Activated effector memory CD4-positive, alpha-beta T cell treated with anti-CD3 and anti-CD28 coated beads, Interleukin-2, amount 50 U/mL, for 16 hours (primary cell): Measurements from ENCODE around the gene PLK2.

Source experiments
- DNase-seq: peaks from one replicate; pipeline ENCODE4 v3.0.0-alpha.2; 2020

Gene PLK2

DNA sequence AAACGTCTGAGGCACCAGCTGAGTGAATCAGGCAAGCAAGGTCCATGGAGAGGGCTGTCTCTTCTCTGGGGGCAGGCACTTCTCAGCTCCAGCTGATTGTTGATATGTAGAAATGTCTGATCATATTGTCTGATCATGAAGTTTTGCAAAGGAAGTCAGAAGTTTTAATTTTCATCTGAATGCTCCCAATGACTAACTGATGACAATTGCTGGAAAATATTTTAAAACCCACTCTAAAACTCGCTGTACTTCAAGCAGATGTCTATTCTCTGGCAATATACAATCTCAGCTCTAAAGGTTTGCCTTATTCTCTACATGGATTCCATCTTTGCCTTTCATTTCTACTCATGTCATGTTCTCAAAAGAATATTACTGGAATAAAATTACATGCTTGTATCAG lies 12.7 kb downstream of the PLK2 start:
- DNase-seq: no peak

DNA sequence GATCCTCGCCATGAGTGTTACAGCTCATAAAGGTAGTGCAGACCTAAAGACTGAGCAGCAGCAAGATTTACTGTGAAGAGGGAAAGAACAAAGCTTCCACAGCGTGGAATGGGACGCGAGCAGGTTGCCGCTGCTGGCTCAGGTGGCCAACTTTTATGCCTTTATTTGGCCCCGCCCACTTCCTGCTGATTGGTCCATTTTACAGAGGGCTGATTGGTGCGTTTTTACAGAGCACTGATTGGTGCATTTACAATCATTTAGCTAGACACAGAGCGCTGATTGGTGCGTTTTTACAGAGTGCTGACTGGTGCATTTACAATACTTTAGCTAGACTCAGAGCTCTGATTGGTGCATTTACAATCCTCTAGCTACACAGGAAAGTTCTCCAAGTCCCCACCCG lies 13.9 kb downstream of the PLK2 start:
- no peak for DNase-seq

DNA sequence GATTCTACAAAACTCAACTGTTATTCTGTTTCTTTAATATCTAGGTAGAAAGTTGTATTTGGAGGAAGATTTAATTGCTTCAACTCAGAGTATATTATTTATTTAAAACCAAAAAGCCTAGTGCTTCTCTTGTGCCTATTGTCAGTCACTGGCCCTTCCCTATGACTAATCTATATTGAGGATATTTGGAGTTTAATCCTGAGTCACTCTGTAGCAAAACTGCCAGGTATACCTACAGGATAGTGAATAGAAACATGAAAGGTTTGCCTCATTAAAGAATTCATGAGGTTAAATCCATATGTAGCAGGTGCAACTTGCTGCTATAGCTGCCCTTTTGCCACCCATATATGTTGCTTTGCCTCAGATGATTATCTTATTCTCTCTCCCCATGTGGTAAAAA lies 15.1 kb downstream of the PLK2 start:
- no peak for DNase-seq

DNA sequence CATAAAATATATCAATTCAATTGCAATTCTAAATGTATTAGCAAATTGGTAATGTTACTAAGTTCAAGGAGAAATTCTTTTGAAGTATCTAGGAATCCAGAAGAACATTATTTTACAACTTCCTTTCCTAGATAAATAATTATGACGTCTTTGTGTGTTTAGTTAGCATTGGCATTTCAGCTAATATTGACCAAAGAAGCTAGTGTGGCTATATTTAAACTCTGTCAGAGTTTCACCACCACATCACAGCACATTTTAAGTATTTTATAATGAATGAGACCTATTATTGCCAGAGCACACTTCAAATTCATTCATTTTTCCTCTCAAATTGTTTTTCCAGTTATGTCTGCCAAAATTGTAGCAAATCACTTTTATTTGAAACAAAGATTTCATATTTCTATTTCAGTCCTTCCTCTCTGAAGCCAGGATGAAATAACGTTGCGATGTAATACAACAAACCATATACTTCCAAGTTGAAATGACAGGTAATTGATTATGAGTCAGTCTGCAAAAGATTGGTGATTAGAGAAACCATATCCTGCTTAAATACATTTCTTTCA lies 18.9 kb downstream of the PLK2 start:
- no peak for DNase-seq

DNA sequence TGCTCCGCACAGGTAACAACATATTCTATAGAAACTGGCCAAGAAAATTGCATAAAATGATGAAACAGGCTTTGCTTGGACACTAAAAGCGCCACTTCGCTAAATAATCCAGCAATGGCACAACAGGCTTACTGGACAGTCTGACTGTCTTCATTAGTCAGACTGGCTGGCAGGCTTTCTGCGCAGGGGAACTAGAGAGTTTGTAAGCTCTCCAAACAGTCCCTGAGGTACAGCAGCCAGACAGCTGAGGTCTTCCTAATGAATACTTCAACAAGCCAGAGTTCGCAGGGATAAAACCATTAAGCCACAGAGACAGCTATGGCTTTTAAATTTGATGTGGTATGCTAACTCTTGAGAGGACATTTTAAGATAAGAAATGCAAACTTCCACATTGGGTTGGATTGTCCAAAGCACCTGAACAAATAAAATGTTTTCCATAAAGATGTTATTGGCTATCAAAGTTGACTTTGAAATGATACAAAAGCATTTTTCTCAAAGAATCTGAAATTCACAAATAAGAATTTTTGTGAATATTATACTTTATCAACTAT lies 20.7 kb downstream of the PLK2 start:
- DNase-seq: no peak

DNA sequence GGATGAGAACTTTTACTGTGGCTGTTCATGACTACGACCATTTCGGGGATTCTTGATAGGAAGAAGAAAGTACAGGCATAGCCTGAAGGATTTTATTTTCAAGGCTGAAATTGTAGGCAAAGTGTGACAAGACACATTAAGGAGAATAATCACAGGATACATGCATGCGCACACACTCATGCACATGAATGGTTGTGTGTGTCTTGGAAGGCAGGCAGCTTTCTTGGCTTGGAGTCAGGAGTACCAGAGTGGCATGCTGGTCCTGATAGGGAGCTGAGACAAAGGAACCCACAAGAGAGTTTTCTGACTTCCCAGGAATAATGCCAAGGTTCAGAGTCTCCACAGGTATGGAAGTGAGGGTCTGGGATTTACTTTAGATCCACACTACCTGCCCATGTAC lies 22.2 kb downstream of the PLK2 start:
- DNase-seq: no peak

DNA sequence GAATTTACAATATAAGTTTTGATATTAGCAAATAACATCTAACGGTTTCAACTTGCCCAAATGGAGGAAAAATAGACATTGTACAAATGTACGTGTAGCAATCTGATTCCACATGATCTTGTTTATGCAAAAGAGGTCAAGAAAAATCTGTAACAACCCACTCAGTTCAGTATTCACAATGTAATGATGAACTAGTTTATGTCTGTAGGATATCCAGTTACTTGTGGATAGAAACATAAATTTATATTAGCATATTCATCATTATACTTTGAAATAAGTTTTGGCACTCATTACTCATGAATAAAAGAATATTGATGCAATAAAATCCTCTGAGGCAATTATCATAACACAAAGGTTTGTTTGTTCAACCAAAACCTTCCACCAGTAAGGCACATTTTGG lies 28.1 kb downstream of the PLK2 start:
- DNase-seq: no peak

DNA sequence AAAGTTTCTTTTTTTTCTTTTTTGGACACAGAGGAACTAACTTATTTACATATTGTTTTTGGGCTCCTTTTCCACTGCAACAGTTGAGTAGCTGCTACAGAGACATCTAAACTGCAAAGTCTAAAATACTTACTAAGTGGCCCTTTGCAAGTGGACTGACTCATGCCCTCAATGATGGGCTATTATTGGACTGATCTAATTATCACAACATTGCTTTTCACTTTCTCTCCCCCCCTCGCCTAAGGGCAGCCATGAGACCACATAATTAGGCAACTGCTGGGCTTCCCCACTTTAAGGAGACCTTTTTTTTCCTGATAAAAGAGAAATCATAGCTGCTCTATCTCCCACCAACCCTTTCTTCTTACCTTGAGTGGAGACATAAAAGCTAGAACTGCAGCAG lies 47.0 kb downstream of the PLK2 start:
- no peak for DNase-seq

DNA sequence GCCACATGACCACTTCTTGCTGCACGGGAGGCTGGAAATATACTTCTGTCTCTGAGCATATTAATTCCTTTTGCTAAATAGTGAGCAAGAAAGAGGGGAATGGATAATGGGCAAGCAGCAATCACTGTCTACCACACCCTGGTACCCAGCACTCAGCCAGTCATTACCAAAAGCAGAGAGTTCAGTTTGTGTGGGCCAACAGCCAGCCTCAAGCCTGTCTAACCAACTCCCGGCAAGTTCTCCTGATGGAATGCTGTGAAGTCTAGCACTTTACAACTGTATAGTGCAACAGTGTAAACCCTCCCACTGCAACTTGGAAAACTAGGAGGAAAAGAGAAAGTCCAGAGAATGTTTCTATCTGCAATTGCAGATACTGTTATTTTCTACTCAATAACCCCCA lies 47.8 kb downstream of the PLK2 start:
- DNase-seq: no peak

DNA sequence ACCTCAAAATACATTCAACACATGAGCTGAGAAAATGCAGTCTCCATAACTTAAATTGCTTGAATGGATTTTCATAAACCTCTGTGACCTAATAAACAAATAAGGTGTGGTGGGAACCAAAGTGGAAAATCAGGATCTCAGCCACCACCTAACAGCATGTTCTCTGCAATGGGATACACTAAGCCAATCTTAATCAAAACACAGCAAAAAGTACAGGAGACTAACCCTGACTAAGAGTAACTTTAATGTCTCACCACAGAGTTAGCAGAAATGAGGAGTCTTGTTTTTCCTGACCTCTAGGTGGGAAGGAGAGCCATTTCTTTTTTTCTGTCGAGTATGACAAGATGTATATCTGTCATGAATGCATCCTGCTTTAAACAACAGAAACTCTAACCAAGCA lies 48.5 kb downstream of the PLK2 start:
- no peak for DNase-seq

DNA sequence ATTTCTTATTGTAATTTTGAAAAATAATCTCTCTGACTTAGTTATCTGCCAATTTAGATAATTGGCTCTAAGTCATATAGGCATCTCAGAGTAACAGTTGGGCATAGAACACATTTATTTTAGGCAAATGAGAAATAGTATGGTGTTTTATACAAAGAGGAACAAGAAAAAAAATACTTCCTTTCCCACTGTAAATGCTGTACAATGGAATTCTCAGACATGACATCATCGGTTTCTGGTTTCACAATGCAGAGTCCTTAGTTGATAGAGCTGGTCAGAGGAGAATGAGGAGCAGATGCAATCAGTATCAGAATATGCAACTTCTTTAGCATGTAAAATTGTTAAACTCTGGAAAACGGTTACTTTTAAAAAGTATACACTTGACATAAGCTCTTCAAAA lies 49.4 kb downstream of the PLK2 start:
- no peak for DNase-seq

DNA sequence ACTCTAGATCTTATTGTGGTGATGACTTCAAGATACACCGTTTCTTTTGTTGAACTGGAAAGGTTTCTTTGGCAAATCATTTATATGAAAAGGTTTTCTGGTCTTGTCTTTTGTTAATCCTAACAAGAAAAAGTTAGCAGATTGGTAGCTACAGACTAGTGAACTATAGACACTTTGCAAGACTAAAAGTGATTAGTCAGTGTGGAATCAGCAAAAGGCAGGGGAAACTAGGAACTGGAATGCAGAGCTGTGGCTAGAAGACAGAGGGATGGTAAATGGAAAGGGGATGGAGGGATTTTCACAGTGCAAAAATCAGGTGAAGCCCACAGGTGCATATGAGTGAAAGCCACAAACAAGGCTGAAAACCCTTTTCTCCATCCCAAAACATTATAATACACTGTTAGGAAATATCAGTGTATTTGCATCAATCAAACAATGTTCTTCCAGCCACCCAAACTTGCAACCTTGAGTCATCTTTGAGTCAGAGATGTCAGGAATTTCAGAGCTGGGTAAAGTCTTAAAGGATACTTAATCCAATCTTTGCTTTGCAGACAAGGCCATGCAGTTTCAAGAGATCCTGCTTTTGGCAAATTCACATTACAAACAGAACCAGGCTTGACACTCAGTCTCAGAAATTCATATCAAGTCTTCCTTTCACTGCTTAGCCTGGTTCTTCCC lies 52.7 kb downstream of the PLK2 start:
- no peak for DNase-seq

DNA sequence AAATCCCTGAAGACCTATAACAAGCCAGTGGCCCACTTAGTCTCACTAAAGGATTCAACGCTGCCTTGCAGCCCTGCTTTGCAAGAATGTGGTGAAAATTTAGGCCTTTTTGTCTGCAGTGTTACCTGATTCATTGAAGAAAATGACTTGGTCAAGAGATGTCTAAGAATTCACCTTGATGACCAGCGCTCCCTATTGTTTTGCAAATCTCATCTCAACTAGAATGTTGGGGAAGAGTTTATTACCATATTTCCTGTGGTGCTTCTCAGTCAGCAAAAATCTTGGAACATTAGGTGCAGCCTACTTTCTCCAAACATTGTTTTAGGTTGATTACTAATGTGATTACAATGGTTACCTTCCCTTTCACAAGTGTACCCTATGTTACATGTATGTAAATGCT lies 53.5 kb downstream of the PLK2 start:
- no peak for DNase-seq

DNA sequence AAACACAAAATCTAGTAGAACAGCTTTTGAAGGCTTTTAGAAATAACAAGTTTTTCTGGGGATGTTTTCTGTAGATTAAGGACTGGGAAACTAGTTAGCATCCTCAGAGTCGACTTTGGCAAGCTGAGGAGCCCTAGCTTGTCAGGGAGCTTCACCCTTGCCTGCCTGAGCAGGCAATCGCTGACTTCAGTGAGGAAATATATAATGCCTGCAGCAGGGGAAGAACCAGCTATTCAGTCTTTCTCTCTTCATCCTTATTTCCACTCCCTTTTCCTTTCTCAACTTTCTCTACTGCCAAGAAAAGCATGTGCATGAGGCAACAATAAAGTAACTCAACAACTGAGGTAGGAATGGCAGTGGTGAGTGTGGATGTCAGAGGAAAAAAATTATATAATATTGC lies 54.7 kb downstream of the PLK2 start:
- DNase-seq: no peak

DNA sequence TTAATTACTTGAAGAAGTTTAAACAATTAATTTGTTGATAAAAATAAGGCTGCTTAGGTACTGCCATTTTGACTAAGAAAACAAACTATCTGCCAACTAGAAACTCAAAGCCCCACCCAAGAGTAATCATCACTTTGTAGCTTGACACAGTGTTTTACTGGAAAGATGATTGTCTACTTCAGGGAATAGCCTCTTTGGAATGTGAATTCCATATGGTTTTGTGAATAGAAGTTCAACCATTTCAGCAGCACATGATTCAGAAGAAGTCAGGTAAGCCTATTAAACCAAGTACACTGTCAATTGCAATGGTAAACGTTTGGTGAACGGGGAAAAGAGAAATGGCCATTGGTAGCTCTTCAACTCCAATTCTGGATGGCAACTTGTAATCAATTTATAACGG lies 55.2 kb downstream of the PLK2 start:
- DNase-seq: no peak
